Measurements from ENCODE around the gene TMEM150C. TPM values are rescaled to one million over a fixed set of nuclear protein-coding genes. Genes with fewer than 3 reads are reported as not detected.

Gene TMEM150C
- total and polyA plus RNA-seq, 9 donors: 13.5 to 48.8 (median 31.4) TPM

- TF ChIP-seq, protein P1, sequence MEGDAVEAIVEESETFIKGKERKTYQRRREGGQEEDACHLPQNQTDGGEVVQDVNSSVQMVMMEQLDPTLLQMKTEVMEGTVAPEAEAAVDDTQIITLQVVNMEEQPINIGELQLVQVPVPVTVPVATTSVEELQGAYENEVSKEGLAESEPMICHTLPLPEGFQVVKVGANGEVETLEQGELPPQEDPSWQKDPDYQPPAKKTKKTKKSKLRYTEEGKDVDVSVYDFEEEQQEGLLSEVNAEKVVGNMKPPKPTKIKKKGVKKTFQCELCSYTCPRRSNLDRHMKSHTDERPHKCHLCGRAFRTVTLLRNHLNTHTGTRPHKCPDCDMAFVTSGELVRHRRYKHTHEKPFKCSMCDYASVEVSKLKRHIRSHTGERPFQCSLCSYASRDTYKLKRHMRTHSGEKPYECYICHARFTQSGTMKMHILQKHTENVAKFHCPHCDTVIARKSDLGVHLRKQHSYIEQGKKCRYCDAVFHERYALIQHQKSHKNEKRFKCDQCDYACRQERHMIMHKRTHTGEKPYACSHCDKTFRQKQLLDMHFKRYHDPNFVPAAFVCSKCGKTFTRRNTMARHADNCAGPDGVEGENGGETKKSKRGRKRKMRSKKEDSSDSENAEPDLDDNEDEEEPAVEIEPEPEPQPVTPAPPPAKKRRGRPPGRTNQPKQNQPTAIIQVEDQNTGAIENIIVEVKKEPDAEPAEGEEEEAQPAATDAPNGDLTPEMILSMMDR (IDR thresholded peaks at IDR 0.05): no peak
- TF ChIP-seq POLR2A (IDR thresholded peaks at IDR 0.05) (no peak), EP300 (IDR thresholded peaks at IDR 0.05) (no peak)
- intact Hi-C loops (cut with DNase I): no loop called here
- Histone ChIP-seq H3K9me3 (no peaks in the 10 kb centered on the region), H3K4me3 (no peak overlapping the region), H3K36me3 (no peaks in the 10 kb centered on the region), H3K4me1 (ENCODE audit: insufficient read depth) (peaks cover 3% of the 10 kb centered on the region), H3K27ac (no peak overlapping the region), H3K27me3 (no peaks in the 10 kb centered on the region)
- no peak for DNase-seq
- whole genome bisulfite sequencing, 3 donors: 18 to 31% (median 30%) methylated on average over 2 of the region's 2 CpGs
These were observed 40.5 kb downstream of the TMEM150C start for GRCh38 chr4:82521283-82521682.

DNA sequence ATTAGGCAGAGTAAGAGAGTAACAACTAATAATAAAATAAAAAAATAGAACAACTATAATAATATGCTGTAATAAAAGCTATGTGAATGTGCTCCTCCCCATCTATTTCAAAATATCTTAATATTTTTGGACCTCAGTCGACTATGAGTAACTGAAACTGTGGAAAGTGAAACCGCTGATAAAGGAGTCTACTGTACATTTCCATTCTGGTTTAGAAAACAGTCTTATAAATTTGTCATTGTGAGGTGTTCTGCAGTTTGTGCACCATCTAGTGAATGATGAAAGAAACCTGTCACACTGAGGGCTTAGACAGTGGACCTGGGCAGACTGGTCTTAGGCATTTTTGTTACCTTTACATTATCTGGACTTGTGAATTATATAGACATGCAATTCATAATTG is 42.0 kb downstream of the TMEM150C start:
- intact Hi-C loops (cut with DNase I): no loop called here
- Histone ChIP-seq H3K36me3 (no peaks in the 10 kb centered on the region), H3K4me3 (no peak overlapping the region), H3K9me3 (no peaks in the 10 kb centered on the region), H3K27me3 (no peaks in the 10 kb centered on the region), H3K27ac (no peak overlapping the region), H3K4me1 (ENCODE audit: insufficient read depth) (peaks cover 5% of the 10 kb centered on the region)
- no peak for TF ChIP-seq EP300 (IDR thresholded peaks at IDR 0.05)
- TF ChIP-seq, protein P1 (IDR thresholded peaks at IDR 0.05): no peak
- no peak for TF ChIP-seq POLR2A (IDR thresholded peaks at IDR 0.05)
- DNase-seq: no peak
- 5 to 20% (median 12%) methylated on average over 2 of the region's 2 CpGs for WGBS, 3 donors

GRCh38 chr4:82519072-82519471 is 42.7 kb downstream of the TMEM150C start:
- intact Hi-C loops (cut with DNase I): no loop called here
- Histone ChIP-seq H3K36me3 (no peaks in the 10 kb centered on the region), H3K27me3 (no peaks in the 10 kb centered on the region), H3K9me3 (no peaks in the 10 kb centered on the region), H3K27ac (no peak overlapping the region), H3K4me1 (ENCODE audit: insufficient read depth) (peaks cover 5% of the 10 kb centered on the region), H3K4me3 (no peak overlapping the region)
- DNase-seq: no peak
- TF ChIP-seq EP300 (IDR thresholded peaks at IDR 0.05): no peak
- no peak for TF ChIP-seq POLR2A (IDR thresholded peaks at IDR 0.05)
- TF ChIP-seq, protein P1 (IDR thresholded peaks at IDR 0.05): no peak
- WGBS, 3 donors: 33 to 40% (median 37%) methylated on average over 3 of the region's 3 CpGs

GRCh38 chr4:82517043-82517442 is 44.7 kb downstream of the TMEM150C start:
- intact Hi-C loops (cut with DNase I): no loop called here
- WGBS, 3 donors: 41 to 55% (median 50%) methylated on average over 2 of the region's 2 CpGs
- TF ChIP-seq, protein P1 (IDR thresholded peaks at IDR 0.05): no peak
- TF ChIP-seq EP300 (IDR thresholded peaks at IDR 0.05): no peak
- TF ChIP-seq POLR2A (IDR thresholded peaks at IDR 0.05): no peak

More at GRCh38 chr4:82517043-82517442, 44.7 kb downstream of the TMEM150C start:
- Histone ChIP-seq H3K27me3 (no peaks in the 10 kb centered on the region), H3K36me3 (no peaks in the 10 kb centered on the region), H3K27ac (no peak overlapping the region), H3K9me3 (no peaks in the 10 kb centered on the region), H3K4me1 (ENCODE audit: insufficient read depth) (peaks cover 5% of the 10 kb centered on the region), H3K4me3 (no peak overlapping the region)
- DNase-seq: no peak
